Vagina (tissue), 2 donors: Measurements from ENCODE around the gene APOL1. TPM values are rescaled to one million over a fixed set of nuclear protein-coding genes. Genes with fewer than 3 reads are reported as not detected.
"Not testable (repeated sequence)": the region's sequence is repeated elsewhere in the genome, so short reads cannot be mapped to it uniquely, and the experiment has no call there.

Experiments
- DNase-seq, 2 donors: peaks; one replicate each; pipeline ENCODE4 v3.0.0-alpha.2; 2017; ENCODE audit errors: extremely low spot score in 2 of 2
- H3K27ac ChIP-seq: fragments of 200-600 bp; sonication (generic); one replicate; pipeline ENCODE4 v1.5.1; 2019
- H3K27me3 ChIP-seq: fragments of 200-600 bp; sonication (generic); one replicate; pipeline ENCODE4 v1.5.1; 2019
- H3K36me3 ChIP-seq, 2 donors: fragments of 200-600 bp; sonication (generic); one replicate each; pipeline ENCODE4 v1.5.1; 2017 to 2019
- H3K4me1 ChIP-seq: fragments of 200-600 bp; sonication (generic); one replicate; pipeline ENCODE4 v1.5.1; 2019
- H3K4me3 ChIP-seq, 2 donors: fragments of 200-600 bp; sonication (generic); 1 replicate in 1 of 2; 2 replicates in 1 of 2; pipeline ENCODE4 v1.5.1; 2016 to 2019
- H3K9me3 ChIP-seq: fragments of 200-600 bp; sonication (generic); one replicate; pipeline ENCODE4 v1.5.1; 2019
- POLR2A ChIP-seq, 2 donors: fragments of 450-650 bp; IDR thresholded peaks; one replicate each; pipeline ENCODE4 v1.6.1; 2017; ENCODE audit warnings: antibody characterized with exemption in 2 of 2, mild to moderate bottlenecking in 2 of 2, moderate library complexity in 2 of 2
- POLR2AphosphoS5 ChIP-seq, 2 donors: sonication (generic); formaldehyde crosslinking; IDR thresholded peaks; one replicate each; pipeline ENCODE4 v1.9.0; 2017; ENCODE audit warnings: antibody characterized with exemption in 2 of 2, mild to moderate bottlenecking in 2 of 2, low read depth in 1 of 2; ENCODE audit not compliant: insufficient read depth in 1 of 2
- intact Hi-C: fragments of 100-400 bp; cut with DNase I; formaldehyde crosslinking; loops from one replicate; pipeline ENCODE4 v1.15.1; 2023
- total RNA-seq: library from RNA; depleted of rRNA; stranded (reverse); fragments of >200 nt; gene quantifications from one replicate; pipeline ENCODE4 v1.2.3, GENCODE V29; 2016
- TF ChIP-seq, protein P1 (sequence below), 3 experiments: fragments of 450-650 bp in 2 of 3; fragments of 200-600 bp in 1 of 3; sonication (generic) in 1 of 3; IDR thresholded peaks; one replicate each; pipeline ENCODE4 v1.5.1; 2017 to 2019; ENCODE audit warnings: antibody characterized with exemption in 3 of 3, mild to moderate bottlenecking in 2 of 3, moderate library complexity in 2 of 3

The APOL1 gene
- total RNA-seq, 1 donor from 2014 or later = 28.5 TPM

DNA sequence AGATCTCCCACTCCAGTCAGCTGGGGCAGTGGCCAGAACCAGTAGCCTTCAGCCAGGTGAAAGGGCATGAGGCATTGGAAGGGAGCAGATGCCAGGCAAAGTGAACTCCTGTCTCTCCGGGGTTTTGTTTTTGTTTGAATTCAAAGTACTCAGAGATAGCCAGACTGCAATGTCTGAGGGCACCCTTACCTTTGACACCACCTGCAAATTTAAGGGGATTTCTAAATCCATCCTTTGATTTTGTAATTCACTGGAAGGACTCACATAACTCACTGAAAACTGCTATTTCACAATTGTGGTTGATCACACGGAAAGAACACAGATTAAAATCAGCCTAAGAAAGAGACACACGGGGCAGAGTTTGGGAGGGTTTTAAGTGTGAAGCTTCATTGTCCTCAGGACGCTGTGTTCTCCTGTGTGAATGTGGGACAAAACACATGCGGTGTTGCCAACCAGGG, 10.3 kb downstream of the APOL1 start:
- peaks cover 15% of the 10 kb centered on the region for H3K4me1 ChIP-seq
- H3K27me3 ChIP-seq, H3K4me3 ChIP-seq, H3K36me3 ChIP-seq, intact Hi-C loops, H3K9me3 ChIP-seq, H3K27ac ChIP-seq: not testable (repeated sequence)
- peak in 1 of 2 donors; percentile 89 for DNase-seq
- TF ChIP-seq POLR2AphosphoS5 (IDR thresholded peaks at IDR 0.05; ENCODE audit: insufficient read depth in 1 of 2, low read depth in 1 of 2) = peak in 1 of 2 donors; percentile 10

DNA sequence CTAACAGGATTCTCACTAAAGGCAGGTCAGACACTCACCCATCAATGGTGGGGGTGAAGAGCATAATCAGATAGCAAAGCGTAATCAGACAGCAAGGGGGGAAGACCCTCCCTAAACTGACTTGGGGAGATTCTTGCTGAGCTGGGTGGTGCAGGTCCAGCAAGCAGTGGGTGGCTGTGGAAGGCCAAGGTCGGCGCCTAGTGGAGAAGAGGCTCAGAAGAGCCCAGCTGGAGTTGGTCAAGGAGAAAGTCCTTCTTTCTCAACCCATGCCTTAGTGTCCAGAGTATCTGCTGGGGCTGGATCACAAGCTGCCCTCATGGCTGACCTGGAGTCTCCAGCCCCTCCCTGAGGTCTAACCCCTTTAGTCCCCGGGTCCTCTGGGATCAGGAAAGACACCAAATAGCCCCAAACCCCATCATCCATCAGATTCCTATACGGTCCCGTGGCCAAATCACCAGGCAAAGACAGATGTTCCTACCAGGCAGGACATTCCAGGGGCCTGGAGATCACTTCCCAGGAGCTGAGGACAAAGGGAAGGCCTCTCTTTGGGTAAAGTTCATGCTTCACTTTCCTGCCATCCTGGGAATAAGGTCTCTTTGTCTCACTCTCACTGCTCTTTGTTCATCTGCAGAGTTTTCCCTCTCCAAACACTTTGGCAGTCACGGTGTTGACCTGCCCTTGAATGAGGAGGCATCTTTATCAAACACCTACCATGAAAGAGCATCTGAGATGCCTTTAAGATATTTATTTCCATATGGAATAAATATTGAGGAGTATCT, 11.1 kb downstream of the APOL1 start:
- H3K9me3 ChIP-seq, H3K36me3 ChIP-seq, H3K27me3 ChIP-seq, H3K4me3 ChIP-seq, intact Hi-C loops: not testable (repeated sequence)
- peak overlapping the region; percentile 56 for H3K27ac ChIP-seq
- peak in 1 of 2 donors; percentile 90 for DNase-seq
- H3K4me1 ChIP-seq = peaks cover 10% of the 10 kb centered on the region

DNA sequence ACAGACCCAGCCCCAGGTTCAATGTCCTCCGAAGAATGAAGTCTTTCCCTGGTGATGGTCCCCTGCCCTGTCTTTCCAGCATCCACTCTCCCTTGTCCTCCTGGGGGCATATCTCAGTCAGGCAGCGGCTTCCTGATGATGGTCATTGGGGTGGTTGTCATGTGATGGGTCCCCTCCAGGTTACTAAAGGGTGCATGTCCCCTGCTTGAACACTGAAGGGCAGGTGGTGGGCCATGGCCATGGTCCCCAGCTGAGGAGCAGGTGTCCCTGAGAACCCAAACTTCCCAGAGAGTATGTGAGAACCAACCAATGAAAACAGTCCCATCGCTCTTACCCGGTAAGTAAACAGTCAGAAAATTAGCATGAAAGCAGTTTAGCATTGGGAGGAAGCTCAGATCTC, 14.1 kb downstream of the APOL1 start:
- intact Hi-C loops = no loop called here
- TF ChIP-seq, protein P1, sequence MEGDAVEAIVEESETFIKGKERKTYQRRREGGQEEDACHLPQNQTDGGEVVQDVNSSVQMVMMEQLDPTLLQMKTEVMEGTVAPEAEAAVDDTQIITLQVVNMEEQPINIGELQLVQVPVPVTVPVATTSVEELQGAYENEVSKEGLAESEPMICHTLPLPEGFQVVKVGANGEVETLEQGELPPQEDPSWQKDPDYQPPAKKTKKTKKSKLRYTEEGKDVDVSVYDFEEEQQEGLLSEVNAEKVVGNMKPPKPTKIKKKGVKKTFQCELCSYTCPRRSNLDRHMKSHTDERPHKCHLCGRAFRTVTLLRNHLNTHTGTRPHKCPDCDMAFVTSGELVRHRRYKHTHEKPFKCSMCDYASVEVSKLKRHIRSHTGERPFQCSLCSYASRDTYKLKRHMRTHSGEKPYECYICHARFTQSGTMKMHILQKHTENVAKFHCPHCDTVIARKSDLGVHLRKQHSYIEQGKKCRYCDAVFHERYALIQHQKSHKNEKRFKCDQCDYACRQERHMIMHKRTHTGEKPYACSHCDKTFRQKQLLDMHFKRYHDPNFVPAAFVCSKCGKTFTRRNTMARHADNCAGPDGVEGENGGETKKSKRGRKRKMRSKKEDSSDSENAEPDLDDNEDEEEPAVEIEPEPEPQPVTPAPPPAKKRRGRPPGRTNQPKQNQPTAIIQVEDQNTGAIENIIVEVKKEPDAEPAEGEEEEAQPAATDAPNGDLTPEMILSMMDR (IDR thresholded peaks at IDR 0.05) = no peak
- TF ChIP-seq POLR2A (IDR thresholded peaks at IDR 0.05) = no peak
- no peak for TF ChIP-seq POLR2AphosphoS5 (IDR thresholded peaks at IDR 0.05; ENCODE audit: insufficient read depth in 1 of 2, low read depth in 1 of 2)
- H3K4me1 ChIP-seq = no peaks in the 10 kb centered on the region
- H3K36me3 ChIP-seq = no peaks in the 10 kb centered on the region
- no peaks in the 10 kb centered on the region for H3K27me3 ChIP-seq
- H3K4me3 ChIP-seq = no peak overlapping the region
- no peaks in the 10 kb centered on the region for H3K9me3 ChIP-seq
- DNase-seq = no peak
- no peak overlapping the region for H3K27ac ChIP-seq

DNA sequence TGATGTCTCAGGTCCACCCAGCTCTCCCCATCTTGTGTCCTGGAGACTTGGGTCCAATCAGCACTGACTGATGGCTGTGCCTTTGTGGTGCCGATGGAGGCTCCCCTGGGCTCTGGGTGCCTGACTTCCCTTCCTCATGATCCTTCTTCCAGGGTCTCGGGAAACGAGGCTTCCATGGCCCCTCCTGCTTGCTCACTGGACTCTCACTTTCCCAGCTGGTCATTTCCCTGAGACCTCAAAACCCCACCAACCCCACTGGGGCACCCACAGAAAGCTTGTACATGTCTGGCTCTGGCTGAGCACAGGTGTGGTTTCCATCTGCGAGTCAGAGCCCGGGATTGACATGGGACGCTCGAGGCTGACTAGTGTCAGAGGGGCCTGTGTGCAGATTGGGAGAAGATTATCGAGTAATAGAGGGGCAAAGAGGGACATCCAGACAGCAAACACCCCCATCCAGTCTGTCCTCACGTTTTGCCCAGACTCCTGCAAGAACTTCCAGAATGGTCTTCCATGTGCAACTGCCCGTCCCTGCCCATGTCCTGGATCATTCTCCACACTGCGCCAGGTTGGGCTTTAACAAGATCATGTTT, 15.1 kb downstream of the APOL1 start:
- no peaks in the 10 kb centered on the region for H3K9me3 ChIP-seq
- H3K4me3 ChIP-seq = no peak overlapping the region
- DNase-seq = no peak
- TF ChIP-seq, protein P1 (IDR thresholded peaks at IDR 0.05) = no peak
- TF ChIP-seq POLR2AphosphoS5 (IDR thresholded peaks at IDR 0.05; ENCODE audit: insufficient read depth in 1 of 2, low read depth in 1 of 2) (no peak), POLR2A (IDR thresholded peaks at IDR 0.05) (no peak)
- intact Hi-C loops = no loop called here
- no peaks in the 10 kb centered on the region for H3K36me3 ChIP-seq
- no peak overlapping the region for H3K27ac ChIP-seq
- H3K27me3 ChIP-seq = no peaks in the 10 kb centered on the region
- H3K4me1 ChIP-seq = no peaks in the 10 kb centered on the region

DNA sequence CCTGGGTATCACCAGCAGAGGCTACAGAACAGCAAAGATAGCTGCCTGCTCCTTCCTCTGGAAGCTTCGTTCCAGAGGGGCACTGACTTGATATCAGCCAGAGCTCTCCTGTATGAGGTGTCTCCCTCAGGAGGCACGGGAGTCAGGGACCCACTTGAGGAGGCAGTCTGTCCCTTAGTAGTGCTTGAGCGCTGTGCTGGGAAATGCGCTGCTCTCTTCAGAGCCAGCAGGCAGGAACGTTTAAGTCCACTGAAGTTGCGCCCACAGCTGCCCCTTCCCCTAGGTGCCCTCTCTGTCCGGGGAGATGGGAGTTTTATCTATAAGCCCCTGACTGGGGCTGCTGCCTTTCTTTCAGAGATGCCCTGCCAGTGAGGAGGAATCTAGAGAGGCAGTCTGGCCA, 18.3 kb downstream of the APOL1 start:
- intact Hi-C loops, H3K27me3 ChIP-seq, H3K4me1 ChIP-seq, DNase-seq, H3K4me3 ChIP-seq, H3K27ac ChIP-seq, H3K36me3 ChIP-seq, H3K9me3 ChIP-seq: not testable (repeated sequence)

DNA sequence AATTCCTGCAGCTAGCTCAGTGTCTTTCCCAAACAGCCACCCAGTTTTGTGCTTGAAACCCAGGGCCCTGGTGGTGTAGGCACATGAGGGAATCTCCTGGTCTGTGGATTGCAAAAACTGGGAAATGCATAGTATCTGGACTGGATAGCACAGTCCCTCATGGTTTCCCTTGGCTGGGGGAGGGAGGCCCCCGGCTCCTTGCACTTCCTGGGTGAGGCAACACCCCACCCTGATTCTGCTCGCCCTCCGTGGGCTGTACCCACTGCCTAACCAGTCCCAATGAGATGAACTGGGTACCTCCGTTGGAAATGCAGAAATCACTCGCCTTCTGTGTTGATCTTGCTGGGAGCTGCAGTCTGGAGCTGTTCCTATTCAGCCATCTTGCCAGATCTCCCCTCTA, 19.0 kb downstream of the APOL1 start:
- H3K4me1 ChIP-seq, DNase-seq, H3K27me3 ChIP-seq, H3K9me3 ChIP-seq, H3K4me3 ChIP-seq, H3K36me3 ChIP-seq, intact Hi-C loops, H3K27ac ChIP-seq: not testable (repeated sequence)

DNA sequence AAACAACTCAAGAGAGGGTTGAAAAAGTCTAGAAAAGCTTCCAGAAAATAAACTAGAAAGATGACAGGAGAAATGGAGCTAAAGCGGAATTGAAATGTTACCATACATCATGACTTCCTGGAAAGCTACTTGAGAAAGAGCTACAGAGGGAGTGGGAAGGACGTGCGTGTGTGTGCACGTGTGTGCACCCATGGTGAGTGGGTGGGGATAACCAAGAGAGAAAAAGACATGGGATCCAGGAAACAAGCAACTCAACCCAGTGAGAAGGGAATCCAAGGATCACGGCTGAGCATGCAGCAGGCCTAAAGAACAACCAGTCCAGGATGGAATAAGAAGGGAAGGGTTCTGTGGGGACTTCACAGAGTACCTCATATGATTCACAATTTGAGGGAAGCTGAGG, 21.6 kb downstream of the APOL1 start:
- Histone ChIP-seq H3K27me3 (no peaks in the 10 kb centered on the region), H3K4me1 (peaks cover 8% of the 10 kb centered on the region), H3K4me3 (no peak overlapping the region), H3K27ac (no peak overlapping the region), H3K9me3 (no peaks in the 10 kb centered on the region), H3K36me3 (no peaks in the 10 kb centered on the region)
- intact Hi-C loops = no loop called here
- TF ChIP-seq POLR2A (IDR thresholded peaks at IDR 0.05) (no peak), POLR2AphosphoS5 (IDR thresholded peaks at IDR 0.05; ENCODE audit: insufficient read depth in 1 of 2, low read depth in 1 of 2) (no peak)
- TF ChIP-seq, protein P1 (IDR thresholded peaks at IDR 0.05) = no peak
- no peak for DNase-seq
